Activated CD4-positive, alpha-beta T cell treated with anti-CD3 and anti-CD28 coated beads for 1 hour (primary cell): ENCODE measurements around the gene EHF.
A peak's percentile ranks its signal among the peaks of the same experiment; 100 is the strongest.

Experiments used
- DNase-seq: peaks from one replicate; pipeline ENCODE4 v3.0.0-alpha.2; 2020

Gene EHF

GRCh38 chr11:34647532-34647931 is 26.6 kb downstream of the EHF start:
- no peak for DNase-seq

DNA sequence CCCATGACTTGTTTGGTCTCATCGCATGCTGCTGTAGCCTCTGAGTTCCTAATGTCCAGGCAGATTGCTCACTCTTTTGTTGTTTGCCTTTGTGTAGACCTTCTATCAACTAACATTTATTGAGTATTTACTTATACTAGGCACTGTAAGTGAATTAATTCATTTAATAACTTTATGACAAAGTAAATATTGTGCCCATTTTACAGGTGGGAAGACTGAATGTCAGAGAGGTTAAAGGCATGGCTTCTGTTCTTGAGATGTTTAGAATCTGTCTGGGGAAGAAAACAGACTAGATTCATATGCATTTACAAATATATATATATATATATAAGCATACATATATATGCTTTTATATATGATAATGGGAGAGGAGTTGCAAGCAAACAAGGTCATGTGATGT is 27.1 kb downstream of the EHF start:
- DNase-seq = no peak

GRCh38 chr11:34649597-34649996 is 28.7 kb downstream of the EHF start:
- DNase-seq = no peak

DNA sequence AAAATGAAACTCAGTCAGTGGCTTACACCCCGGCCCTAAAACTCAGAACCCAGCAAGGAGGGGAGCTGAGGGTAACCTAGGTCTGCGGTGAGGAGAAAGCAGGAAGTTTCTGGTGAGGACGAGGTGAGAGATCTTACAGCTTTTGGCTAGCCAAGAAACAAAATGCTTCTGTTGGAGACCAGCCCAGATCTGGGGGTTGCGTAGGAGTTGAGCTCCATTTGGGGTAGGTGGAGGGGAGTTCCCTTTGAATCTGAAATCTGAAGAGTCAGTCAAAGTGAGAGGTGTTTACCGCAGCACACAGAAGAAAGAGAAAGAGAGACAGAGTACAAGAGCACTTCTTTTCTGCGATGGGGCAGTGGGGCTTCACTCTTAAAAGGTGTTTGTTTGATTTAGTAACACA is 29.6 kb downstream of the EHF start:
- peak; percentile 38 for DNase-seq

DNA sequence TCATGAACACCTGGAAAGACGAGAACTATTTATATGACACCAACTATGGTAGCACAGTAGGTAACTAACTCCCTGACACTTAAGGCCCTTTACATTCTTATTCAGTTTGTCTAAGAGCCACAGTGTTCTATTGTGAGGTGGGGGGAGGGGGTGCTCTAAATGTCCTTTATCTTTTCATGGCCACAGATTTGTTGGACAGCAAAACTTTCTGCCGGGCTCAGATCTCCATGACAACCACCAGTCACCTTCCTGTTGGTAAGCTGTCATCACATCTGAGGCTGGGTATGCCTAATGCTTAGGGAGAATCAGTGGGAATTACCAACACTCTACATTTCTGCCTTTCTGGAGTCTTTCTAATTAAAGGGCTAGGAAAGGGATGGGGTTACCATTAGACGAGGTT is 30.7 kb downstream of the EHF start:
- DNase-seq = no peak

GRCh38 chr11:34652191-34652973 is 31.5 kb downstream of the EHF start:
- no peak for DNase-seq

- DNase-seq = no peak
Measured at GRCh38 chr11:34653031-34653430, 32.1 kb downstream of the EHF start.

DNA sequence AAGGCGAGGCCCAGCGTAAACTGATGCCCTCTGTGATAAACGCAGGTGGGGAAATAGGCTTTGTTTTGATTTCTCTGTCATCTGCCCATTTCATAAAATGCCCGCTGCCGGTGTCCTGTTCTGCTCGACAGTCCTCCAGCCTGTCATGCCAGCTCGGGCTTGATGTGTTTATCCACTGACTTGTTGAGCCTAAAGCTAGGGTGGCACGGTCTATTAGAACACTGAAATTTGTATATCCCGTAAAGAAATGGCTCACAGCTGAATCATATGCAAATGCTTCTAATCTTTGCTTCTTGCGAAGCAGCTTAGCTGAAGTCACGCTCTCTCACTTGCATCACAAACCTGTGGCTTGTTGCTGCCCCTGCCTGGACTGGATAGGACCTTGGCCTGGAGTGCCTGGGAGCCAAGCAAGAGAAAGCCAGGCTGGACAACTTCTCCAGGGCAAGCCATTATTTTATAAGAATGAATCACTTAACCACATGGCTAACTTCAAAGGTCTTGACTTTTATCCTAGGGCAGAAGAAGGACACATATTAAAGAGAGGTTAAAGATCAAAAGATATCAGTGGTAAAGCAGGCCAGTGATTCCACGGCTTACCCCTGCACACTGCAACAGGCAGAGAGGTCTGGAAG is 33.1 kb downstream of the EHF start:
- no peak for DNase-seq

DNA sequence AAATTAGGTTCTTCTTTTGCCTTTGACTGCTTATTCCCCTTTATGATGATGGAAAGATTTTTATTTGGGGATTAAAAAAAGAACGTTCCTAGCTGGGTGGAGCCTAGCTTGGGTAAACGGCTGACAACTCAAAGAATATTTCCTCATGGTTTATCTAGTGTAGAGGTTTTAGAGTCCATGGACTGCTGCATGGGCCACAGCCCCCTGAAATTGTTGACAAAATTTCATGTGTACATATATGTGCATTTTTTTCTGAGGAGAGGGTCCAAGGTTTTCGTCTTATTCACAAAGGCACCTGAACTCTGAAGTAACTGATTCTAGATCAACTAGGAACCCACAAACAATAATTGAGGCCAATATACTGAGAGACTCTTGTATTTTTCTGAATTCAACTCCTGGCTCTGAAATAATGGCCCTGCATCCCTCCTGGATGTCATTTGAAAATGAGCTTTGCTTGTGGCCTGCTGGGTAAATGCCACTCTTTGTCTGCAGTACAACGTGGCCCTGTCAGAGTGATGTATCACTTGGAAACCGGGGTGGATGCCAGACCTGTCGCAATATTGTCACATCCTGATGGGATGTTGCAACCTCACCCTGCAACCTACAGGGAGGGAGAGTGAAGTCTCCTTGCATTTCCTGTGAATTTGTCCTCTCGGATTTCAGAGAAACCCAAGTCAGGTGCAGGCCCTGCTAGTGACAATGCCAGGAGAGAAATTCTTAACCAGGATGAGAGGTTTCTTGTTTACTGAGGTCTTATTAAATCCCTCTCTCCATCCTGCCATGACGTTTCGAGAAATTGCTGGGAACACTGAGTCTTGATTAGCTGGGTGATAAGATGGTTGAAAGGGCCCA is 33.8 kb downstream of the EHF start:
- no peak for DNase-seq

- no peak for DNase-seq
Measured at GRCh38 chr11:34655335-34656008, 34.6 kb downstream of the EHF start.

GRCh38 chr11:34656062-34656720 is 35.3 kb downstream of the EHF start:
- DNase-seq = no peak

GRCh38 chr11:34658071-34659015 is 37.5 kb downstream of the EHF start:
- DNase-seq = no peak

DNA sequence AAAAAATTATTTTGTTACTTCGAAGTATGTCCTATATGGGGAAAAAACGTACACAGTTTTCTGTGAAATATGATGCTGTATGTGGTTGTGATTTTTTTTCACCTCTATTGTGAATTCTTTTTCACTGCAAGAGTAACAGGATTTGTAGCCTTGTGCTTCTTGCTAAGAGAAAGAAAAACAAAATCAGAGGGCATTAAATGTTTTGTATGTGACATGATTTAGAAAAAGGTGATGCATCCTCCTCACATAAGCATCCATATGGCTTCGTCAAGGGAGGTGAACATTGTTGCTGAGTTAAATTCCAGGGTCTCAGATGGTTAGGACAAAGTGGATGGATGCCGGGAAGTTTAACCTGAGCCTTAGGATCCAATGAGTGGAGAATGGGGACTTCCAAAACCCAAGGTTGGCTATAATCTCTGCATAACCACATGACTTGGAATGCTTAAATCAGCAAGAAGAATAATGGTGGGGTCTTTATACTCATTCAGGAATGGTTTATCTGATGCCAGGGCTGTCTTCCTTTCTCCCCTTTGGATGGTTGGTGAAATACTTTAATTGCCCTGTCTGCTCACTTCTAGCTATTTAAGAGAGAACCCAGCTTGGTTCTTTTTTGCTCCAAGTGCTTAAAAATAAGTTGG is 38.3 kb downstream of the EHF start:
- DNase-seq = no peak

GRCh38 chr11:34665077-34665835 is 44.4 kb downstream of the EHF start:
- DNase-seq = no peak

- DNase-seq = no peak
Measured at GRCh38 chr11:34667810-34668582, 47.1 kb downstream of the EHF start.

DNA sequence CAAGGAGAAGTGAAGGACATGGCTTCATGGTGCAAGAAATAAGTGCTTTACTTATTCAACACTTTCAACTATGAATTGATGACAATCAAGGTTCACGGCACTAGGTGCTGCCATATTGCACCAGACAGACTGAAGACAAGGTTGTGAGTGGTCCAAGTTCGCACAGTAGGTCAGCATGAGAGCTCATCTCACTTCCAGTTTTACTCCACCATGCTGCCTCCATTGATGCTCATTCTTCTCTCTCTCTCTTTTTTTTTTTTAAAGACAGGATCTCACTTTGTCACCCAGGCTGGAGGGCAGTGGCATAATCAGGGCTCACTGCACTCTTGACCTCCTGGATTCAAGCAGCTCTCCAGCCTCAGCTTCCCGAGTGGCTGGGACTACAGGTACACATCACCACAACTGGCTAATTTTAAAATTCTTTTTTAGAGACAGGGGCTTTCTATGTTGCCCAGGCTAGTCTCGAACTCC is 47.7 kb downstream of the EHF start:
- no peak for DNase-seq

DNA sequence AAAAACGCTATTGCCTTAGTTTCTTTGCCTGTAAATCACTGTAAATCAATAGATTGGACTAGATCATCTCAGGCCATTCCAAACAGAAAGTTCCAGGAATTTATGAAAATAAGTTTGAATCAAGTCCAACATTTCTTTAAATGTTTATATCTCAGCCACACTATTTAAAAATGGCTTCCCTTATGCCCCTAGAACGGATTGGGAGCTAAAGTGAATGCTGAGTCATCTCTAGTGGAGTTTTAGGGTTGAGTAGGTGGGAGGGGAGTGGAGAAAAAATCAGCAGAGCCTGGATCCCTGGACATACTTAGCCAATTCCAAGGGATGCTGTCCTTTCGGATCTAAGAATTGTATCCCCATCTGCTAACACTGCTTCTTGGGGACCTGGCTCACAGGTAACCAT is 48.6 kb downstream of the EHF start:
- no peak for DNase-seq

GRCh38 chr11:34671117-34671516 is 50.2 kb downstream of the EHF start:
- no peak for DNase-seq

DNA sequence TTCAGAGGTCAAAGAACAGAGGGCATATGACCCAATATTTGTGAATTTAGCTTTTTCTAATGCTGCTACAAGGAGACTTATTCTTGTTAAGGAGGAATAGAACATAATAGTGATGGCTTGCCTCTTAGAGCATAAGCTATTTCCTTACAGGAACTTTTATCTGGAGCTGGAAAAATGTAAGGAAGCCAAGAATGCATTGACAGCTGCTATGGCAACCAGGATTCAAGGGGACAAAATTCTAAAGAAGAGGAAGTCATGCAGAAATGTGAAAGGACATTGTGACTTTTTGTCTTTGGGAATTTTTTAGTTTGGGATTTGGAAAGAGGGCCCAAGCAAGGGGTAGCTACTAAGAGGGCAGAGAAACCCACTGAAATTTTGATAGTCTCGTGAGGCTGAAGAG is 51.1 kb downstream of the EHF start:
- no peak for DNase-seq
